WERI-Rb-1 (cell line): Measurements from ENCODE around the gene AOX1.

Source experiments
- DNase-seq: peaks from one replicate; pipeline ENCODE4 v3.0.0-alpha.2; 2020
- H3K27ac ChIP-seq: fragments of 250-450 bp; sonication (Bioruptor Pico); 2 replicates; pipeline ENCODE4 v1.5.1; 2020; ENCODE audit warnings: mild to moderate bottlenecking, moderate library complexity
- H3K27me3 ChIP-seq: fragments of 250-450 bp; sonication (Bioruptor Pico); 2 replicates; pipeline ENCODE4 v1.5.1; 2021; ENCODE audit warnings: mild to moderate bottlenecking, low read depth, moderate library complexity; ENCODE audit not compliant: insufficient read depth, severe bottlenecking
- H3K36me3 ChIP-seq: fragments of 250-450 bp; sonication (Bioruptor Pico); 2 replicates; pipeline ENCODE4 v1.5.1; 2020; ENCODE audit warnings: mild to moderate bottlenecking, moderate library complexity
- H3K4me3 ChIP-seq: 2 replicates; pipeline ENCODE4 v1.5.1; 2011; ENCODE audit warnings: low read depth, mild to moderate bottlenecking, control low read depth, low read length
- H3K9me3 ChIP-seq: fragments of 250-450 bp; sonication (Bioruptor Pico); 2 replicates; pipeline ENCODE4 v1.5.1; 2021; ENCODE audit warnings: mild to moderate bottlenecking, moderate library complexity; ENCODE audit not compliant: severe bottlenecking
- CTCF ChIP-seq: IDR thresholded peaks from 2 replicates; pipeline ENCODE4 v1.5.1; 2011; ENCODE audit warnings: low read depth, mild to moderate bottlenecking, control low read depth, inconsistent platforms, low read length

AOX1 gene

GRCh38 chr2:200652158-200652557 lies 66.3 kb downstream of the AOX1 start:
- Histone ChIP-seq H3K4me3 (no peak overlapping the region), H3K27ac (no peak overlapping the region), H3K9me3 (no peaks in the 10 kb centered on the region), H3K27me3 (no peaks in the 10 kb centered on the region), H3K36me3 (no peaks in the 10 kb centered on the region)
- DNase-seq: no peak
- TF ChIP-seq CTCF: no peak

GRCh38 chr2:200653021-200653420 lies 67.2 kb downstream of the AOX1 start:
- H3K9me3 ChIP-seq: no peaks in the 10 kb centered on the region
- no peak for TF ChIP-seq CTCF
- no peak overlapping the region for H3K27ac ChIP-seq
- DNase-seq: no peak
- no peaks in the 10 kb centered on the region for H3K36me3 ChIP-seq
- H3K4me3 ChIP-seq: no peak overlapping the region
- H3K27me3 ChIP-seq: no peaks in the 10 kb centered on the region

GRCh38 chr2:200654823-200655222 lies 69.0 kb downstream of the AOX1 start:
- H3K4me3 ChIP-seq: no peak overlapping the region
- H3K27ac ChIP-seq: no peak overlapping the region
- no peaks in the 10 kb centered on the region for H3K27me3 ChIP-seq
- H3K9me3 ChIP-seq: no peaks in the 10 kb centered on the region
- no peak for DNase-seq
- H3K36me3 ChIP-seq: no peaks in the 10 kb centered on the region
- no peak for TF ChIP-seq CTCF

GRCh38 chr2:200655918-200656580 lies 70.2 kb downstream of the AOX1 start:
- no peak overlapping the region for H3K27ac ChIP-seq
- no peaks in the 10 kb centered on the region for H3K36me3 ChIP-seq
- H3K9me3 ChIP-seq: no peaks in the 10 kb centered on the region
- DNase-seq: no peak
- no peaks in the 10 kb centered on the region for H3K27me3 ChIP-seq
- no peak overlapping the region for H3K4me3 ChIP-seq
- TF ChIP-seq CTCF: no peak

GRCh38 chr2:200658278-200658864 lies 72.6 kb downstream of the AOX1 start:
- H3K4me3 ChIP-seq: no peak overlapping the region
- H3K27ac ChIP-seq: no peak overlapping the region
- peak; percentile 24; the same call in 1 of the 2 replicates for TF ChIP-seq CTCF
- no peaks in the 10 kb centered on the region for H3K9me3 ChIP-seq
- no peaks in the 10 kb centered on the region for H3K27me3 ChIP-seq
- H3K36me3 ChIP-seq: no peaks in the 10 kb centered on the region
- DNase-seq: no peak

GRCh38 chr2:200659410-200659809 lies 73.6 kb downstream of the AOX1 start:
- Histone ChIP-seq H3K36me3 (no peaks in the 10 kb centered on the region), H3K27me3 (no peaks in the 10 kb centered on the region), H3K27ac (no peak overlapping the region), H3K9me3 (no peaks in the 10 kb centered on the region), H3K4me3 (no peak overlapping the region)
- TF ChIP-seq CTCF: no peak
- no peak for DNase-seq
